ENCODE results near the gene FAF1.
"Not testable (repeated sequence)": the region's sequence is repeated elsewhere in the genome, so short reads cannot be mapped to it uniquely, and the experiment has no call there.

The FAF1 gene

GRCh38 chr1:50873458-50874187 is 86.4 kb downstream of the FAF1 start:
- no peak for DNase-seq (ENCODE audit: extremely low read depth, low read depth)
- TF ChIP-seq CTCF (IDR thresholded peaks at IDR 0.05; ENCODE audit: low read depth, low read length) = peak; percentile 36

- not testable (repeated sequence) for DNase-seq (ENCODE audit: extremely low read depth, low read depth)
Measured at GRCh38 chr1:50864845-50865244, 95.2 kb downstream of the FAF1 start.

GRCh38 chr1:50861772-50862171 is 98.3 kb downstream of the FAF1 start:
- DNase-seq (ENCODE audit: extremely low read depth, low read depth) = no peak

GRCh38 chr1:50860702-50861101 is 99.4 kb downstream of the FAF1 start:
- DNase-seq (ENCODE audit: extremely low read depth, low read depth) = no peak
- TF ChIP-seq CTCF (IDR thresholded peaks at IDR 0.05; ENCODE audit: low read depth, low read length) = no peak

More at GRCh38 chr1:50861772-50862171, 98.3 kb downstream of the FAF1 start:
- no peak for TF ChIP-seq CTCF (IDR thresholded peaks at IDR 0.05; ENCODE audit: low read depth, low read length)

GRCh38 chr1:50860256-50860655 is 99.8 kb downstream of the FAF1 start:
- TF ChIP-seq CTCF (IDR thresholded peaks at IDR 0.05; ENCODE audit: low read depth, low read length) = no peak
- no peak for DNase-seq (ENCODE audit: extremely low read depth, low read depth)

GRCh38 chr1:50859657-50860056 is 100.4 kb downstream of the FAF1 start:
- no peak for TF ChIP-seq CTCF (IDR thresholded peaks at IDR 0.05; ENCODE audit: low read depth, low read length)

GRCh38 chr1:50858761-50859160 is 101.3 kb downstream of the FAF1 start:
- no peak for TF ChIP-seq CTCF (IDR thresholded peaks at IDR 0.05; ENCODE audit: low read depth, low read length)
- DNase-seq (ENCODE audit: extremely low read depth, low read depth) = no peak

More at GRCh38 chr1:50859657-50860056, 100.4 kb downstream of the FAF1 start:
- no peak for DNase-seq (ENCODE audit: extremely low read depth, low read depth)

GRCh38 chr1:50857702-50858101 is 102.4 kb downstream of the FAF1 start:
- DNase-seq (ENCODE audit: extremely low read depth, low read depth) = no peak
- no peak for TF ChIP-seq CTCF (IDR thresholded peaks at IDR 0.05; ENCODE audit: low read depth, low read length)
